Lung (tissue), 12 donors: ENCODE results near the gene SDHAF1. TPM values are rescaled to one million over a fixed set of nuclear protein-coding genes. Genes with fewer than 3 reads are reported as not detected.

Experiments
- ATAC-seq: fragments of 200-7000 bp; cut with Tn5 transposase; one replicate; pipeline ENCODE4 v1.9.1; 2020; ENCODE audit warnings: moderate number of reproducible peaks; ENCODE audit not compliant: insufficient read depth, low FRiP score
- DNase-seq, 3 donors: peaks; one replicate each; pipeline ENCODE4 v3.0.0-alpha.2; 2013 to 2017
- H3K27ac ChIP-seq, 2 donors: one replicate each; pipeline ENCODE4 v1.5.1; 2013; ENCODE audit warnings: mild to moderate bottlenecking in 2 of 2, moderate library complexity in 2 of 2, control low read depth in 1 of 2, inconsistent platforms in 1 of 2, low read depth in 1 of 2, low read length in 1 of 2
- H3K27me3 ChIP-seq, 3 donors: one replicate each; pipeline ENCODE4 v1.5.1; 2013; ENCODE audit warnings: low read length in 2 of 3; ENCODE audit not compliant: control insufficient read depth in 3 of 3, insufficient read depth in 3 of 3
- H3K36me3 ChIP-seq, 4 donors: one replicate each; pipeline ENCODE4 v1.5.1; 2013; ENCODE audit warnings: low read length in 4 of 4, mild to moderate bottlenecking in 1 of 4, moderate library complexity in 1 of 4; ENCODE audit not compliant: control insufficient read depth in 4 of 4, insufficient read depth in 4 of 4
- H3K4me1 ChIP-seq, 5 donors: one replicate each; pipeline ENCODE4 v1.5.1; 2013; ENCODE audit warnings: low read length in 5 of 5, mild to moderate bottlenecking in 2 of 5, moderate library complexity in 1 of 5; ENCODE audit not compliant: control insufficient read depth in 5 of 5, insufficient read depth in 5 of 5
- H3K4me3 ChIP-seq: one replicate; pipeline ENCODE4 v1.5.1; 2013; ENCODE audit warnings: mild to moderate bottlenecking, control low read depth, moderate library complexity
- H3K9ac ChIP-seq, 2 donors: one replicate each; pipeline ENCODE4 v1.5.1; 2013; ENCODE audit warnings: low read length in 2 of 2, control low read depth in 1 of 2; ENCODE audit not compliant: insufficient read depth in 1 of 2
- H3K9me3 ChIP-seq, 4 donors: one replicate each; pipeline ENCODE4 v1.5.1; 2013; ENCODE audit warnings: low read length in 3 of 4, mild to moderate bottlenecking in 1 of 4, moderate library complexity in 1 of 4; ENCODE audit not compliant: control insufficient read depth in 4 of 4, insufficient read depth in 3 of 4
- WGBS, 2 donors: extraction: QIAGEN DNeasy Blood & Tissue Kit; methylation state at CpG; one replicate each; pipeline ENCODE4 v1.1.7; 2013; 5-methylcytosine and 5-hydroxymethylcytosine counted together
- polyA plus RNA-seq, 2 donors: library from polyadenylated mRNA; stranded (reverse); fragments of 200-250 nt; gene quantifications; one replicate each; pipeline ENCODE4 v1.2.1, GENCODE V29; 2013
- total RNA-seq, 2 donors: library from RNA; depleted of rRNA in 1 of 2; stranded (reverse); fragments of >200 nt in 1 of 2; gene quantifications; one replicate each; pipeline ENCODE4 v1.2.1, GENCODE V29; 2014 to 2021
- TF ChIP-seq, protein P1 (sequence below): IDR thresholded peaks from 2 replicates; pipeline ENCODE4 v1.5.1; 2012; ENCODE audit warnings: mild to moderate bottlenecking; ENCODE audit errors: control extremely low read depth, extremely low read depth
- donor health status: control.
- donor health status: control.
- donor health status: Bipolar disorder and iron deficiency.
- donor health status: healthy.
- donor health status: DM: yes; HTN: yes; CAD: no.

SDHAF1 gene
- total and polyA plus RNA-seq, 4 donors, result 11.4 to 25.8 (median 19.1) TPM

DNA sequence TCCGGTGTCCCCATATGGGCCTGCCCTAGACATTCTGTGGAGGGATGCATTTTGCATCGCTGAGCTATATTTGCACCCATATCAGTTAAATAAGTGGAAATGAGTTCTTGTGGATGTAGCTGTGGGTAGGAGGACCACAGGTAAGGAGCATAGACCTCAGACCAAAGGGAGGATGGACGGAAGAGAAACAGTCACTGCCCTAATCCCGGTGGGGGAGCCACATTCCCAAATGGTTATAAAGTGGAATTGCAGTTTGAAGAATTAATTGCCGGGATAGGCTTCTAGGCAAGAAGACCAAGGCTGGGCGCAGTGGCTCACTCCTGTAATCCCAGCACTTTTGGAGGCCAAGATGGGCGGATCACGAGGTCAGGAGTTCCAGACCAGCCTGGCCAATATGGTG, 1.8 kb downstream of the SDHAF1 start:
- H3K9ac ChIP-seq, result no peak overlapping the region
- no peak overlapping the region for H3K27ac ChIP-seq
- H3K27me3 ChIP-seq, result no peaks in the 10 kb centered on the region
- ATAC-seq (no peak), DNase-seq (no peak)
- peaks cover 0 to 17% (median 3%) of the 10 kb centered on the region in 4 donors for H3K36me3 ChIP-seq
- no peak overlapping the region for H3K4me3 ChIP-seq
- TF ChIP-seq, protein P1, sequence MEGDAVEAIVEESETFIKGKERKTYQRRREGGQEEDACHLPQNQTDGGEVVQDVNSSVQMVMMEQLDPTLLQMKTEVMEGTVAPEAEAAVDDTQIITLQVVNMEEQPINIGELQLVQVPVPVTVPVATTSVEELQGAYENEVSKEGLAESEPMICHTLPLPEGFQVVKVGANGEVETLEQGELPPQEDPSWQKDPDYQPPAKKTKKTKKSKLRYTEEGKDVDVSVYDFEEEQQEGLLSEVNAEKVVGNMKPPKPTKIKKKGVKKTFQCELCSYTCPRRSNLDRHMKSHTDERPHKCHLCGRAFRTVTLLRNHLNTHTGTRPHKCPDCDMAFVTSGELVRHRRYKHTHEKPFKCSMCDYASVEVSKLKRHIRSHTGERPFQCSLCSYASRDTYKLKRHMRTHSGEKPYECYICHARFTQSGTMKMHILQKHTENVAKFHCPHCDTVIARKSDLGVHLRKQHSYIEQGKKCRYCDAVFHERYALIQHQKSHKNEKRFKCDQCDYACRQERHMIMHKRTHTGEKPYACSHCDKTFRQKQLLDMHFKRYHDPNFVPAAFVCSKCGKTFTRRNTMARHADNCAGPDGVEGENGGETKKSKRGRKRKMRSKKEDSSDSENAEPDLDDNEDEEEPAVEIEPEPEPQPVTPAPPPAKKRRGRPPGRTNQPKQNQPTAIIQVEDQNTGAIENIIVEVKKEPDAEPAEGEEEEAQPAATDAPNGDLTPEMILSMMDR, result no peak
- H3K4me1 ChIP-seq, result peaks cover 0 to 20% (median 8%) of the 10 kb centered on the region in 5 donors
- WGBS, 2 donors, result 94 to 95% methylated on average over 8 of the region's 8 CpGs
- H3K9me3 ChIP-seq, result no peaks in the 10 kb centered on the region

DNA sequence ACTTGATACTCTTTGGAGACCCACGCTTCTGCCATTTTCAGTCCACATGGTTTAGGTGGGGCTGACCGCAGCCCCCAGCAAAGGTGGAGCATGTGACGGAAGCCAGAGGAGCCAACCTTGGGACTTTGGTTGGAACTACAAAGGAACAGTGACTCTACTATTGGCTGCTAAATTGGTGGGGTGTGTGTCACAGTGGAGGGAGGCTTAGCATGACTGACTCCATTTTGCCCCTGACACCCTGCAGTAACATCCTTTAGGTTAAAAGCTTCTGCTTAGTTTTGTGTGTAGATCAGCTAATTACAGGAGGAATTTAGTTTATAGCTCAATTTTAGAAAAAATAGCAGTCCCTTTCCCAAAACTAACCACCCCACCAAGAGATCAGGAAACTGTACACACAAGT, 6.6 kb downstream of the SDHAF1 start:
- Histone ChIP-seq H3K27ac (no peak overlapping the region), H3K4me3 (no peak overlapping the region), H3K4me1 (peaks cover 0 to 4% (median 0%) of the 10 kb centered on the region in 5 donors), H3K27me3 (no peaks in the 10 kb centered on the region), H3K9me3 (no peaks in the 10 kb centered on the region), H3K36me3 (peaks cover 0 to 21% (median 3%) of the 10 kb centered on the region in 4 donors), H3K9ac (no peak overlapping the region)
- WGBS, 2 donors, result 98 to 99% methylated on average over 3 of the region's 3 CpGs
- DNase-seq (no peak), ATAC-seq (no peak)
- TF ChIP-seq, protein P1, result no peak

DNA sequence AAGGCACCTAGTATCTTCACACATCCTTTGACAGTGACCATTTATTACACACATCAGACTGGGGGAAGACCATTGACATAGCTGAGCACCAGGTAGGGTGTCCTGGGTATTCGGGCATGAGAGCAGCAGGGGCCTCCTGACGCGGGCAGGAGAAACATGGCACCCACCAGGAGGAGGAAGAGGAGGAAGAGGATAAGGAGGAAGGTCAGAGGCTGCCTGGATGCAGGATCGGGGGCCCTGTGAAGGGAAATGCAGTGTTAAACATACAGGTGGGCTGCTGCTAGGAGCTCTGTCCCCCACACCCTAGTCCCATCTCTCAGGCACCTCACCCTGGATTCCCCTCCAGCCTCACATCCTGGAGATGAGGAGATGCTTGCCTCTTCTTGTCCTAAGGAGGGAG, 8.3 kb downstream of the SDHAF1 start:
- H3K9me3 ChIP-seq, result no peaks in the 10 kb centered on the region
- H3K27me3 ChIP-seq, result no peaks in the 10 kb centered on the region
- peaks cover 0 to 14% (median 3%) of the 10 kb centered on the region in 4 donors for H3K36me3 ChIP-seq
- WGBS, 2 donors, result 94 to 95% methylated on average over 4 of the region's 4 CpGs
- no peak overlapping the region for H3K9ac ChIP-seq
- no peak for DNase-seq
- no peak overlapping the region for H3K4me3 ChIP-seq
- ATAC-seq, result no peak
- TF ChIP-seq, protein P1, result no peak
- peaks cover 0 to 4% (median 0%) of the 10 kb centered on the region in 5 donors for H3K4me1 ChIP-seq
- no peak overlapping the region for H3K27ac ChIP-seq

DNA sequence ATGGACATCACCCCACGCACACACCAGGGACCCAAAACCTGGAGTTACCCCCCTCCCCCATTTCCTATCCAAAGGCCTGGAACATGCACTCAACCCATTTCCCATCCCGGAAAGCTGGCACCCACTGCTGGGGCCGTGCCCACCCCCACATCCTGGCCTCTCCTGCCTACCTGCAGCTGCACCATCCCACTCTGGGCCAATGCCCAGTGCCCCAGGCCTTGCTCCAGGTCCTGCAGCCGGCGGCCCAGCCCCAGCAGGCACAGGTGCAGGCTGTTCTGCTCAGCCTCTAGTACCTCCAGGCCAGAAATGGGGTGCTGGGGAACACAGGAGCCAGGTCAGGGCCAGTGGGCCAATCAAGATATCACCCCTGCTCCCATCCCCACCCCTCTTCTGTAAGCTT, 12.0 kb downstream of the SDHAF1 start:
- H3K9me3 ChIP-seq, result no peaks in the 10 kb centered on the region
- TF ChIP-seq, protein P1, result no peak
- H3K27ac ChIP-seq, result no peak overlapping the region
- H3K4me1 ChIP-seq, result no peaks in the 10 kb centered on the region
- no peak for ATAC-seq
- no peak for DNase-seq
- no peak overlapping the region for H3K9ac ChIP-seq
- no peaks in the 10 kb centered on the region for H3K27me3 ChIP-seq
- 92 to 94% methylated on average over 5 of the region's 5 CpGs for WGBS, 2 donors
- H3K4me3 ChIP-seq, result no peak overlapping the region
- H3K36me3 ChIP-seq, result peaks cover 0 to 4% (median 0%) of the 10 kb centered on the region in 4 donors
